Endothelial cell of umbilical vein (primary cell): ENCODE measurements around the gene SPTBN4. TPM values are rescaled to one million over a fixed set of nuclear protein-coding genes. Genes with fewer than 3 reads are reported as not detected.

Experiments used
- BruUV-seq: library from RNA; stranded (reverse); fragments of 400-500 nt; replicated peaks from 2 replicates; lab custom pipeline; 2021; lab: Mats Ljungman, UMichigan
- CTCF ChIA-PET: fragments of 300-600, 350-600 bp; sonication (Branson Sonifier 250); formaldehyde crosslinking; loops from one replicate; lab custom pipeline; 2021; ENCODE audit warnings: antibody characterized with exemption, inconsistent platforms; lab: Charles Lee
- POLR2A ChIA-PET: fragments of 300-600, 350-600 bp; sonication (Branson Sonifier 250); formaldehyde crosslinking; loops from one replicate; lab custom pipeline; 2021; ENCODE audit warnings: antibody characterized with exemption, inconsistent platforms; lab: Charles Lee
- DNase-seq: peaks from one replicate; pipeline ENCODE4 v3.0.0-alpha.2; 2011; ENCODE audit warnings: low read depth, low spot score
- FAIRE-seq: peaks from 2 replicates; lab custom pipeline; 2011; peaks lifted over from hg19 to GRCh38; lab: Jason Lieb, UNC
- H2AFZ ChIP-seq: 2 replicates; pipeline ENCODE4 v1.6.0; 2012; ENCODE audit warnings: low read depth, low read length, control low read depth, inconsistent platforms
- H3K27ac ChIP-seq: 2 replicates; pipeline ENCODE4 v1.5.1; 2011; ENCODE audit warnings: low read depth, mild to moderate bottlenecking, control low read depth, low read length, moderate library complexity; ENCODE audit not compliant: insufficient read depth
- H3K27me3 ChIP-seq, 2 experiments: 2 replicates each; pipeline versions ENCODE4 v1.6.0 to v1.6.1; 2011; ENCODE audit warnings: low read length in 2 of 2, mixed read lengths in 1 of 2; ENCODE audit not compliant: control insufficient read depth in 2 of 2, insufficient read depth in 2 of 2
- H3K36me3 ChIP-seq, 2 experiments: 2 replicates in 1 of 2; 3 replicates in 1 of 2; pipeline ENCODE4 v1.5.1; 2011; ENCODE audit warnings: low read length in 2 of 2, mild to moderate bottlenecking in 1 of 2, moderate library complexity in 1 of 2; ENCODE audit not compliant: control insufficient read depth in 2 of 2, insufficient read depth in 2 of 2; ENCODE audit errors: extremely low read depth in 1 of 2
- H3K4me1 ChIP-seq: 3 replicates; pipeline ENCODE4 v1.5.1; 2011; ENCODE audit warnings: mild to moderate bottlenecking, low read length; ENCODE audit not compliant: control insufficient read depth, insufficient read depth; ENCODE audit errors: extremely low read depth
- H3K4me2 ChIP-seq: 2 replicates; pipeline ENCODE4 v1.6.1; 2011; ENCODE audit warnings: low read length, control low read depth, mixed read lengths; ENCODE audit not compliant: insufficient read depth
- H3K4me3 ChIP-seq, 3 experiments: fragments of 200-600 bp in 1 of 3; sonication (generic), shearing (Covaris generic) in 1 of 3; replicated peaks in 1 of 3; 2 replicates each; pipeline ENCODE4 v1.5.1; 2011 to 2016; ENCODE audit warnings: control low read depth in 3 of 3, low read length in 3 of 3, mild to moderate bottlenecking in 2 of 3, inconsistent platforms in 1 of 3, low read depth in 1 of 3, moderate library complexity in 1 of 3; ENCODE audit not compliant: insufficient read depth in 1 of 3
- H3K79me2 ChIP-seq: 2 replicates; pipeline ENCODE4 v1.6.0; 2012; ENCODE audit warnings: low read length, inconsistent platforms; ENCODE audit not compliant: control insufficient read depth, insufficient read depth
- H3K9ac ChIP-seq: replicated peaks from 2 replicates; pipeline ENCODE3; 2011; ENCODE audit warnings: low read length, control low read depth; ENCODE audit not compliant: insufficient read depth; ENCODE audit errors: extremely low read depth
- H3K9me1 ChIP-seq: replicated peaks from 3 replicates; pipeline ENCODE4 v1.6.0; 2011; ENCODE audit warnings: mild to moderate bottlenecking, low read length; ENCODE audit not compliant: control insufficient read depth, insufficient read depth; ENCODE audit errors: extremely low read depth
- H3K9me3 ChIP-seq: replicated peaks from 2 replicates; pipeline ENCODE4 v1.5.1; 2012; ENCODE audit warnings: low read length, inconsistent platforms; ENCODE audit not compliant: control insufficient read depth, insufficient read depth
- H4K20me1 ChIP-seq: replicated peaks from 2 replicates; pipeline ENCODE3; 2011; ENCODE audit warnings: mild to moderate bottlenecking, low read length; ENCODE audit not compliant: control insufficient read depth, insufficient read depth; ENCODE audit errors: extremely low read depth
- CTCF ChIP-seq, 2 donors: IDR thresholded peaks; 1 replicate in 1 of 2; 2 replicates in 1 of 2; pipeline ENCODE4 v1.5.1; 2011; ENCODE audit warnings: low read length in 2 of 2, mild to moderate bottlenecking in 2 of 2, moderate library complexity in 2 of 2, control low read depth in 1 of 2, inconsistent platforms in 1 of 2, low read depth in 1 of 2; ENCODE audit not compliant: insufficient read depth in 1 of 2; ENCODE audit errors: extremely low read depth in 1 of 2
- EZH2 ChIP-seq: IDR thresholded peaks from 2 replicates; pipeline ENCODE4 v1.6.1; 2012; ENCODE audit warnings: borderline replicate concordance, low read depth, mild to moderate bottlenecking, moderate library complexity, low read length, inconsistent platforms; ENCODE audit not compliant: severe bottlenecking
- FOS ChIP-seq: IDR thresholded peaks from 2 replicates; pipeline ENCODE4 v1.6.1; 2011; ENCODE audit warnings: mild to moderate bottlenecking, low read length, moderate library complexity, borderline replicate concordance; ENCODE audit not compliant: insufficient read depth
- GATA2 ChIP-seq: IDR thresholded peaks from 2 replicates; pipeline ENCODE4 v1.7.0; 2011; ENCODE audit warnings: low read depth, mild to moderate bottlenecking, moderate library complexity, mixed read lengths, low read length; ENCODE audit not compliant: insufficient read length, insufficient read depth
- JUN ChIP-seq: IDR thresholded peaks from 2 replicates; pipeline ENCODE4 v1.6.1; 2011; ENCODE audit warnings: borderline replicate concordance, low read depth; ENCODE audit not compliant: insufficient read length, insufficient read depth
- MYC ChIP-seq: IDR thresholded peaks from one replicate; pipeline ENCODE4 v1.6.1; 2011; ENCODE audit warnings: mild to moderate bottlenecking, low read depth, low read length
- POLR2A ChIP-seq: IDR thresholded peaks from 2 replicates; pipeline ENCODE4 v1.6.1; 2012; ENCODE audit warnings: low read depth, mild to moderate bottlenecking, control low read depth, low read length
- POLR2AphosphoS5 ChIP-seq: IDR thresholded peaks from 2 replicates; pipeline ENCODE4 v1.6.1; 2012; ENCODE audit warnings: low read depth, mild to moderate bottlenecking, control low read depth, low read length, moderate library complexity; ENCODE audit not compliant: insufficient read depth
- dilution Hi-C: fragments of 300-500 bp; cut with MboI; formaldehyde crosslinking; loops from one replicate; pipeline ENCODE4 v1.15.0; 2019; ENCODE audit warnings: low sequenced_read_pairs; ENCODE audit not compliant: extremely low pct_ligation_motif_present
- intact Hi-C: fragments of 100-400 bp; cut with micrococcal nuclease; formaldehyde crosslinking; loops from one replicate; pipeline ENCODE4 v1.10.0; 2022
- polyA plus RNA-seq, 4 experiments: library from polyadenylated mRNA; depleted of rRNA in 3 of 4; stranded (reverse) in 3 of 4; unstranded in 1 of 4; fragments of >200 nt; gene quantifications; 2 replicates each; pipeline versions ENCODE4 v1.2.1 to v1.2.3, GENCODE V29; 2011 to 2012; ENCODE audit warnings: missing spikeins in 1 of 4
- total RNA-seq: library from RNA; stranded (reverse); gene quantifications from 2 replicates; pipeline ENCODE4 v1.2.3, GENCODE V29; 2021

The SPTBN4 gene
- total and polyA plus RNA-seq, 2 donors (not counting 3 experiments of a cell fraction or from before 2014, with no cell fraction given): 0.33 TPM; not detected in 1

GRCh38 chr19:40585241-40585981 lies 118.6 kb downstream of the SPTBN4 start:
- FAIRE-seq (peak; percentile 97), DNase-seq (peak; percentile 64)
- TSS peak; percentile 76 for BruUV-seq
- no peaks in the 10 kb centered on the region for H4K20me1 ChIP-seq
- H3K4me3 ChIP-seq: no peak overlapping the region
- peaks cover 20% of the 10 kb centered on the region for H3K4me1 ChIP-seq
- H3K9ac ChIP-seq: peak overlapping the region; percentile 44
- H3K27me3 ChIP-seq: no peaks in the 10 kb centered on the region
- H3K9me3 ChIP-seq: no peaks in the 10 kb centered on the region
- intact Hi-C loops (loop anchor here (1.0 kb wide), 1 partner anchor 13 kb away; no protein-coding TSS in a partner anchor), dilution Hi-C loops (no loop called here)
- peak overlapping the region; percentile 85 for H3K27ac ChIP-seq
- TF ChIP-seq JUN: peak; percentile 47
- no peak for TF ChIP-seq EZH2
- TF ChIP-seq MYC: no peak
- TF ChIP-seq POLR2AphosphoS5: peak; percentile 32
- TF ChIP-seq FOS: peak; percentile 17
- no peaks in the 10 kb centered on the region for H3K79me2 ChIP-seq
- CTCF ChIA-PET: interaction anchor here (0.8 to 2.6 kb wide), 7 partner anchors 10 to 44 kb away, joined by 3 to 8 read pairs (median 3); no protein-coding TSS in a partner anchor
- peaks cover 7 to 12% of the 10 kb centered on the region in 2 experiments for H3K36me3 ChIP-seq
- H2AFZ ChIP-seq: peak overlapping the region; percentile 44
- no peak overlapping the region for H3K4me2 ChIP-seq
- no peaks in the 10 kb centered on the region for H3K9me1 ChIP-seq
- POLR2A ChIA-PET: no interaction called here

DNA sequence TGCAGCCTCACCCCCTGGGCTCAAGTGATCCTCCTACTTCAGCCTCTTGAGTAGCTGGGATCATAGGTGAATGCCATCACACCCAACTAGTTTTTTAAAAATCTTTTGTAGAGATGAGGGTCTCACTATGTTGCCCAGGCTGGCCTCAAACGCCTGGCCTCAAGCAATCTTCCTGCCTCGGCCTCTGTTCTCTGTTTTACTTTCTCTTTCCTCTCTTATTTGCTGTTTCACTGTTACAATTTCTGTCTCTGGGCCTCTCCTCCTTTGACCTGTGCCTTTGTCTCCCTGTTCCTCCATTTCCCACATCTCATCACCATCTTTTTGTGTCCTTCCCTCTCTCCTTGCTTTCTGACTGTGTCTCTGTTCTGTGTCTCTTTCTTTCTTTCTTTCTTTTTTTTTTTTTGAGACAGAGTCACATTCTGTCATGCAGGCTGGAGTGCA lies 119.2 kb downstream of the SPTBN4 start:
- CTCF ChIA-PET: interaction anchor here (0.8 to 2.6 kb wide), 7 partner anchors 9 to 45 kb away, joined by 3 to 8 read pairs (median 3); no protein-coding TSS in a partner anchor
- Histone ChIP-seq H4K20me1 (no peaks in the 10 kb centered on the region), H3K27me3 (no peaks in the 10 kb centered on the region), H3K4me2 (no peak overlapping the region), H3K36me3 (peaks cover 7 to 8% of the 10 kb centered on the region in 2 experiments), H3K9me3 (no peaks in the 10 kb centered on the region), H3K4me3 (no peak overlapping the region), H3K79me2 (no peaks in the 10 kb centered on the region), H3K9me1 (no peaks in the 10 kb centered on the region), H3K4me1 (peaks cover 20% of the 10 kb centered on the region), H3K27ac (peak overlapping the region; percentile 85), H3K9ac (no peak overlapping the region), H2AFZ (peak overlapping the region; percentile 16)
- FAIRE-seq: no peak
- dilution Hi-C loops: no loop called here
- BruUV-seq: no TSS peak
- no peak for DNase-seq
- POLR2A ChIA-PET: no interaction called here
- intact Hi-C loops: loop anchor here (1.0 kb wide), 1 partner anchor 12 kb away; no protein-coding TSS in a partner anchor
- TF ChIP-seq EZH2 (no peak), GATA2 (no peak), MYC (no peak), CTCF (IDR thresholded peaks at IDR 0.05; ENCODE audit: extremely low read depth in 1 of 2, insufficient read depth in 1 of 2, low read depth in 1 of 2, low read length in 2 of 2) (no peak), POLR2AphosphoS5 (no peak), JUN (no peak), POLR2A (no peak), FOS (no peak)
